HepG2 (cell line): Measurements from ENCODE around the gene MVK. TPM values are rescaled to one million over a fixed set of nuclear protein-coding genes. Genes with fewer than 3 reads are reported as not detected.
A peak's percentile ranks its signal among the peaks of the same experiment; 100 is the strongest.

ENCODE experiments used
- ATM ChIP-seq: fragments of 450-650 bp; IDR thresholded peaks from 2 replicates; pipeline ENCODE4 v1.7.1; 2017; ENCODE audit warnings: mild to moderate bottlenecking, borderline replicate concordance
- HHEX ChIP-seq: IDR thresholded peaks from 2 replicates; pipeline ENCODE4 v1.6.1; 2016; ENCODE audit warnings: control low read depth
- MIER3 ChIP-seq: IDR thresholded peaks from 2 replicates; pipeline ENCODE4 v1.6.1; 2016; ENCODE audit warnings: missing compliant biosample characterization, borderline replicate concordance
- MTERF4 ChIP-seq: sonication (generic); formaldehyde crosslinking; IDR thresholded peaks from 2 replicates; pipeline ENCODE4 v1.8.0; 2023; ENCODE audit warnings: mild to moderate bottlenecking, missing genetic modification reagents
- ONECUT2 ChIP-seq: sonication (generic); formaldehyde crosslinking; IDR thresholded peaks from 2 replicates; pipeline ENCODE4 v1.4.0; 2020; ENCODE audit warnings: missing genetic modification reagents
- PAWR ChIP-seq: sonication (generic); formaldehyde crosslinking; IDR thresholded peaks from 2 replicates; pipeline ENCODE4 v1.4.0; 2020; ENCODE audit warnings: missing genetic modification reagents, mild to moderate bottlenecking, borderline replicate concordance
- PHF5A ChIP-seq: IDR thresholded peaks from one replicate; pipeline ENCODE4 v1.6.1; 2018; ENCODE audit warnings: low read depth, missing genetic modification reagents; ENCODE audit not compliant: unreplicated experiment
- RBFOX2 ChIP-seq: fragments of 200-400 bp; formaldehyde crosslinking; IDR thresholded peaks from 2 replicates; pipeline ENCODE4 v1.6.1; 2017; ENCODE audit warnings: low read depth, mild to moderate bottlenecking, low read length
- SETDB1 ChIP-seq: sonication (generic); formaldehyde crosslinking; IDR thresholded peaks from 2 replicates; pipeline ENCODE4 v1.5.1; 2020; ENCODE audit warnings: missing genetic modification reagents, mild to moderate bottlenecking, borderline replicate concordance
- SIN3B ChIP-seq: fragments of 150-350 bp; IDR thresholded peaks from 2 replicates; pipeline ENCODE4 v1.6.1; 2014; ENCODE audit warnings: low read length
- TGIF2 ChIP-seq: IDR thresholded peaks from 2 replicates; pipeline ENCODE4 v1.6.1; 2016; ENCODE audit warnings: control low read depth, missing compliant biosample characterization
- TSC22D2 ChIP-seq: sonication (generic); formaldehyde crosslinking; IDR thresholded peaks from 2 replicates; pipeline ENCODE4 v1.5.1; 2020; ENCODE audit warnings: missing genetic modification reagents, mild to moderate bottlenecking, borderline replicate concordance
- ZNF282 ChIP-seq: fragments of 450-650 bp; IDR thresholded peaks from 2 replicates; pipeline ENCODE4 v1.6.1; 2018; ENCODE audit not compliant: partially characterized antibody
- ZNF350 ChIP-seq: sonication (generic); formaldehyde crosslinking; IDR thresholded peaks from 2 replicates; pipeline ENCODE4 v1.4.0; 2020; ENCODE audit warnings: mild to moderate bottlenecking, low read depth, missing genetic modification reagents, borderline replicate concordance
- ZNF354B ChIP-seq: sonication (generic); formaldehyde crosslinking; IDR thresholded peaks from 2 replicates; pipeline ENCODE4 v1.8.0; 2022; ENCODE audit warnings: mild to moderate bottlenecking, missing genetic modification reagents
- ZNF724P ChIP-seq: sonication (generic); formaldehyde crosslinking; IDR thresholded peaks from 2 replicates; pipeline ENCODE4 v1.8.0; 2022; ENCODE audit warnings: missing genetic modification reagents, borderline replicate concordance
- ZNF777 ChIP-seq: sonication (generic); formaldehyde crosslinking; IDR thresholded peaks from 2 replicates; pipeline ENCODE4 v1.4.0; 2020; ENCODE audit warnings: missing genetic modification reagents
- ZNF780A ChIP-seq: sonication (generic); formaldehyde crosslinking; IDR thresholded peaks from 2 replicates; pipeline ENCODE4 v1.8.0; 2022; ENCODE audit warnings: mild to moderate bottlenecking, missing genetic modification reagents, moderate library complexity
- ZNF784 ChIP-seq: sonication (generic); formaldehyde crosslinking; IDR thresholded peaks from 2 replicates; pipeline ENCODE4 v1.5.1; 2020; ENCODE audit warnings: missing genetic modification reagents, mild to moderate bottlenecking, borderline replicate concordance
- ZNF850 ChIP-seq: sonication (generic); formaldehyde crosslinking; conservative IDR thresholded peaks from 2 replicates; pipeline ENCODE4 v1.9.0; 2021; ENCODE audit warnings: mild to moderate bottlenecking, missing genetic modification reagents
- ZNF879 ChIP-seq: sonication (generic); formaldehyde crosslinking; IDR thresholded peaks from 2 replicates; pipeline ENCODE4 v1.8.1; 2023; ENCODE audit warnings: missing genetic modification reagents
- ZSCAN30 ChIP-seq: sonication (generic); formaldehyde crosslinking; IDR thresholded peaks from 2 replicates; pipeline ENCODE4 v1.5.0; 2020; ENCODE audit warnings: mild to moderate bottlenecking, missing genetic modification reagents
- polyA plus RNA-seq, 8 experiments: library from polyadenylated mRNA; depleted of rRNA in 3 of 8; stranded (reverse) in 7 of 8; unstranded in 1 of 8; fragments of >200 nt; fragmentation: Illumina TruSeq in 4 of 8; extraction: Trizol in 4 of 8; gene quantifications; 2 replicates each; pipeline versions ENCODE4 v1.2.1 to v1.2.3, GENCODE V29; 2011 to 2016; ENCODE audit warnings: low read depth in 4 of 8, missing spikeins in 1 of 8, mixed read lengths in 1 of 8; ENCODE audit not compliant: insufficient read depth in 1 of 8
- total RNA-seq, 5 experiments: library from RNA; depleted of rRNA; stranded (reverse); fragments of >200 nt; fragmentation: Illumina TruSeq; extraction: Trizol; gene quantifications; 2 replicates each; pipeline ENCODE4 v1.2.3, GENCODE V29; 2016; ENCODE audit warnings: low read depth in 1 of 5
- TF ChIP-seq, protein P1 (sequence below): sonication (generic); formaldehyde crosslinking; IDR thresholded peaks from 2 replicates; pipeline ENCODE4 v1.4.0; 2020; ENCODE audit warnings: missing genetic modification reagents
- TF ChIP-seq, protein P2 (sequence below): sonication (generic); formaldehyde crosslinking; IDR thresholded peaks from 2 replicates; pipeline ENCODE4 v1.5.0; 2020; ENCODE audit warnings: missing genetic modification reagents, mild to moderate bottlenecking, borderline replicate concordance
- TF ChIP-seq, protein P3 (sequence below): sonication (generic); formaldehyde crosslinking; IDR thresholded peaks from 2 replicates; pipeline ENCODE4 v1.8.1; 2023; ENCODE audit warnings: mild to moderate bottlenecking, moderate library complexity, missing genetic modification reagents

The MVK gene
- total and polyA plus RNA-seq, 2 of the 13 experiments (the other 11 are each of a cell fraction or from before 2014, with no cell fraction given) = 11.6 to 66.9 TPM

DNA sequence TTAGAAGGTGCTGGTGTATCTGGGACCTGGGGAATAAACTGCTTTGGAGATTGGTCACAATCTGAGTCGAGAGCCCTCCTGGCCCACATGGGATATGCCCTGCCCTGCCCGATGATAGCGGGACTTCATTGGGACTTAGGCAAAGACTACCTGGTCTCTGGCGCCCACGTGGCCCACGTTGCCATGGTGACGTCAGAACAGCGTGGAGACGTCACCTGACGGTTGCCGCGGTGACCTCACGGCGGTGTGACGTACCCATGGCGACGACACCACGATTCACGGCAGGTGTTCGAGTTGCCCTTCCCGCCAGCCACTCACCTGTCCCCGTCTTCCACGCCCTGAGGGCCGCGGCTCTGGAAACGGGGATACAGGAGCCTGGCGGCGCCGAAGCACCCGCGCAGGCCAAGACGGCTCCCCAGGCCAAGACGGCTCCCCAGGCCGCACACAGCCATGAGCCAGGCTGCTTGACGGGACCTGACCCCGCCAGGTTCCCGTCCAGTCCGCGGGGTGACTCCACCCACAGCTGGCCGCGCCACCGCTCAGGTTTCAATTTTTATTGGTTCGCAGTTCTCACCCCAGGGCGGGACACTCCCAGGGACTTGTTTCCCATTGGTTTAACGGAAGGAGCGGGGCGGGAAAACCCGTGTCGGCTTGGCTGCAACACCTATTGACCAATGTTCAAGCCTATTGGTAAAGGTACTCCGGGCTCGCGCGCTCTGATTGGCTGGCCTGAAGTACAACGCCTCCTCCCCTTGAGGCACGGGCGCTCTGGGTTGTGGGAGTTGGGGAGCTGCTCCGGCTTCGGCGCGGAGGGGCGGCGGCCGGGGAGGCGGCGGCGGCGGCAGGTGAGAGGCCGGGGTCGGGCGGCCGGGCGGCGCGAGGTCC lies at the start of gene MVK, which contains the start of gene MMAB (continued):
- TF ChIP-seq TSC22D2 = no peak; the same call in 1 of the 2 replicates
- peak; percentile 98 for TF ChIP-seq ZNF724P (CRISPR knock-in tag)
- no peak for TF ChIP-seq PAWR (CRISPR knock-in tag)
- no peak for TF ChIP-seq PHF5A (CRISPR knock-in tag)
- no peak for TF ChIP-seq HHEX (CRISPR knock-in tag)
- peak; percentile 93 for TF ChIP-seq RBFOX2
- no peak for TF ChIP-seq ZNF282
- TF ChIP-seq ZNF777 (CRISPR knock-in tag) = peak; percentile 91
- no peak for TF ChIP-seq ZNF780A (CRISPR knock-in tag)
- TF ChIP-seq MTERF4 (CRISPR knock-in tag) = peak; percentile 87; the same call in 1 of the 2 replicates
- peak; percentile 60; the same call in 1 of the 2 replicates for TF ChIP-seq ZNF784 (CRISPR knock-in tag)
- TF ChIP-seq TGIF2 (CRISPR knock-in tag) = peak; percentile 93
- peak; percentile 96; the same call in 1 of the 2 replicates for TF ChIP-seq ZNF354B (CRISPR knock-in tag)
- TF ChIP-seq ZNF850 (CRISPR knock-in tag) = no peak
- TF ChIP-seq, protein P1, sequence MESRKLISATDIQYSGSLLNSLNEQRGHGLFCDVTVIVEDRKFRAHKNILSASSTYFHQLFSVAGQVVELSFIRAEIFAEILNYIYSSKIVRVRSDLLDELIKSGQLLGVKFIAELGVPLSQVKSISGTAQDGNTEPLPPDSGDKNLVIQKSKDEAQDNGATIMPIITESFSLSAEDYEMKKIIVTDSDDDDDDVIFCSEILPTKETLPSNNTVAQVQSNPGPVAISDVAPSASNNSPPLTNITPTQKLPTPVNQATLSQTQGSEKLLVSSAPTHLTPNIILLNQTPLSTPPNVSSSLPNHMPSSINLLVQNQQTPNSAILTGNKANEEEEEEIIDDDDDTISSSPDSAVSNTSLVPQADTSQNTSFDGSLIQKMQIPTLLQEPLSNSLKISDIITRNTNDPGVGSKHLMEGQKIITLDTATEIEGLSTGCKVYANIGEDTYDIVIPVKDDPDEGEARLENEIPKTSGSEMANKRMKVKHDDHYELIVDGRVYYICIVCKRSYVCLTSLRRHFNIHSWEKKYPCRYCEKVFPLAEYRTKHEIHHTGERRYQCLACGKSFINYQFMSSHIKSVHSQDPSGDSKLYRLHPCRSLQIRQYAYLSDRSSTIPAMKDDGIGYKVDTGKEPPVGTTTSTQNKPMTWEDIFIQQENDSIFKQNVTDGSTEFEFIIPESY = peak; percentile 69; the same call in 1 of the 2 replicates
- TF ChIP-seq MIER3 (CRISPR knock-in tag) = peak; percentile 81; the same call in 1 of the 2 replicates
- 0 out of 2 replicates have a peak, but pooled peaks have one; percentile 26 for TF ChIP-seq ZSCAN30 (CRISPR knock-in tag)
- peak; percentile 93 for TF ChIP-seq ZNF350
- TF ChIP-seq, protein P2, sequence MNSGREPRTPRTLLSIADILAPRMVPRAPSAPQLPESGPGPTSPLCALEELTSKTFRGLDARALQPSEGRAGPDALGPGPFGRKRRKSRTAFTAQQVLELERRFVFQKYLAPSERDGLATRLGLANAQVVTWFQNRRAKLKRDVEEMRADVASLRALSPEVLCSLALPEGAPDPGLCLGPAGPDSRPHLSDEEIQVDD (CRISPR knock-in tag) = 0 out of 2 replicates have a peak, but pooled peaks have one; percentile 54
- TF ChIP-seq ATM = no peak
- no peak for TF ChIP-seq SIN3B
- no peak for TF ChIP-seq SETDB1 (CRISPR knock-in tag)
- TF ChIP-seq ZNF879 = no peak; the same call in 1 of the 2 replicates
- TF ChIP-seq, protein P3, sequence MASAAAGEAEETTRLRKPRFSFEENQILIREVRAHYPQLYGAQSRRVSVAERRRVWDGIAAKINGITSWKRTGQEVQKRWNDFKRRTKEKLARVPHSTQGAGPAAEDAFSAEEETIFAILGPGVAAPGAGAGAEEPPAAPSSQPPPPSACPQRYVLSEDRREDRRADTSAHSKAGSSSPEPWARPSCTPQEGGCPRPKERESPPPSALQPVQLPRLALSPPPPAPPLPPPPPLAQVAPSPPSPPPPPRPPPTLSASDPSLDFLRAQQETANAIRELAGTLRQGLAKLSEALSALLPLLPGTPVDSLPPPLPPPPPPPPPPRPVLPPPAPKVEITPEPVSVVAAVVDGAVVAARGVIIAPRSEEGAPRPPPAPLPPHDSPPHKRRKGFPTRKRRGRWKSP (CRISPR knock-in tag) = no peak
- 0 out of 2 replicates have a peak, but pooled peaks have one; percentile 18 for TF ChIP-seq ONECUT2 (CRISPR knock-in tag)
